H9 (cell line): ENCODE results near the gene RERE. TPM values are rescaled to one million over a fixed set of nuclear protein-coding genes. Genes with fewer than 3 reads are reported as not detected.

Experiments
- DNase-seq: peaks from one replicate; pipeline ENCODE4 v3.0.0-alpha.2; 2017
- H2AFZ ChIP-seq: one replicate; pipeline ENCODE4 v1.6.1; 2013; ENCODE audit warnings: mild to moderate bottlenecking, low read length, control low read depth, moderate library complexity
- H2AK5ac ChIP-seq: 2 replicates; pipeline ENCODE4 v1.6.1; 2013; ENCODE audit warnings: low read length, control low read depth, mixed read lengths; ENCODE audit not compliant: insufficient read length
- H2BK120ac ChIP-seq: one replicate; pipeline ENCODE4 v1.6.1; 2013; ENCODE audit warnings: low read depth, mild to moderate bottlenecking, low read length, control low read depth, inconsistent platforms; ENCODE audit not compliant: poor library complexity, severe bottlenecking
- H2BK12ac ChIP-seq: 2 replicates; pipeline ENCODE4 v1.6.1; 2013; ENCODE audit warnings: low read length, control low read depth, mixed read lengths, low read depth; ENCODE audit not compliant: insufficient read length
- H2BK15ac ChIP-seq: 2 replicates; pipeline ENCODE4 v1.6.1; 2013; ENCODE audit warnings: low read depth, low read length, control low read depth
- H2BK20ac ChIP-seq: one replicate; pipeline ENCODE4 v1.6.1; 2013; ENCODE audit warnings: low read depth, mild to moderate bottlenecking, low read length, control low read depth, inconsistent platforms; ENCODE audit not compliant: poor library complexity, severe bottlenecking
- H2BK5ac ChIP-seq: 2 replicates; pipeline ENCODE4 v1.6.1; 2013; ENCODE audit warnings: low read length, control low read depth, mixed read lengths; ENCODE audit not compliant: insufficient read length
- H3K14ac ChIP-seq: 2 replicates; pipeline ENCODE4 v1.6.1; 2013; ENCODE audit warnings: low read length, control low read depth; ENCODE audit not compliant: insufficient read depth
- H3K18ac ChIP-seq: 2 replicates; pipeline ENCODE4 v1.6.1; 2013; ENCODE audit warnings: low read depth, mild to moderate bottlenecking, mixed read lengths, low read length, control low read depth; ENCODE audit not compliant: insufficient read length
- H3K23ac ChIP-seq: 2 replicates; pipeline ENCODE4 v1.6.1; 2013; ENCODE audit warnings: low read length, control low read depth, mixed read lengths, low read depth; ENCODE audit not compliant: insufficient read length
- H3K23me2 ChIP-seq: 2 replicates; pipeline ENCODE4 v1.6.1; 2013; ENCODE audit warnings: low read depth, mild to moderate bottlenecking, mixed read lengths, low read length, control low read depth; ENCODE audit not compliant: insufficient read length, poor library complexity, severe bottlenecking
- H3K27ac ChIP-seq: 2 replicates; pipeline ENCODE4 v1.5.1; 2013; ENCODE audit warnings: low read length, control low read depth, mixed read lengths, low read depth; ENCODE audit not compliant: insufficient read length
- H3K27me3 ChIP-seq: 2 replicates; pipeline ENCODE4 v1.6.1; 2013; ENCODE audit warnings: low read length, control low read depth, inconsistent platforms; ENCODE audit not compliant: insufficient read depth
- H3K4ac ChIP-seq: 2 replicates; pipeline ENCODE4 v1.6.1; 2013; ENCODE audit warnings: low read depth, mild to moderate bottlenecking, control low read depth, inconsistent platforms, low read length, moderate library complexity
- H3K4me1 ChIP-seq: 2 replicates; pipeline ENCODE4 v1.6.1; 2013; ENCODE audit warnings: low read length, control low read depth, inconsistent platforms; ENCODE audit not compliant: insufficient read depth
- H3K4me2 ChIP-seq: 2 replicates; pipeline ENCODE4 v1.6.1; 2013; ENCODE audit warnings: low read length, control low read depth, mixed read lengths; ENCODE audit not compliant: insufficient read length, insufficient read depth
- H3K56ac ChIP-seq: 2 replicates; pipeline ENCODE4 v1.6.1; 2013; ENCODE audit warnings: low read depth, mild to moderate bottlenecking, mixed read lengths, low read length, control low read depth; ENCODE audit not compliant: insufficient read length
- H3K79me1 ChIP-seq: 2 replicates; pipeline ENCODE4 v1.6.1; 2013; ENCODE audit warnings: low read depth, mild to moderate bottlenecking, moderate library complexity, low read length, control low read depth, inconsistent platforms; ENCODE audit not compliant: insufficient read depth, poor library complexity, severe bottlenecking
- H3K79me2 ChIP-seq: 2 replicates; pipeline ENCODE4 v1.6.1; 2013; ENCODE audit warnings: low read length, control low read depth, inconsistent platforms; ENCODE audit not compliant: insufficient read depth
- H3K9ac ChIP-seq: 2 replicates; pipeline ENCODE4 v1.6.1; 2013; ENCODE audit warnings: low read length, control low read depth, mixed read lengths; ENCODE audit not compliant: insufficient read length; ENCODE audit errors: extremely low read depth
- H3K9me3 ChIP-seq: one replicate; pipeline ENCODE4 v1.6.1; 2013; ENCODE audit warnings: low read depth, low read length, inconsistent platforms; ENCODE audit not compliant: control insufficient read depth
- H3T11ph ChIP-seq: one replicate; pipeline ENCODE4 v1.6.1; 2013; ENCODE audit warnings: mild to moderate bottlenecking, low read length, control low read depth, inconsistent platforms
- H4K20me1 ChIP-seq: one replicate; pipeline ENCODE4 v1.6.1; 2013; ENCODE audit not compliant: control insufficient read depth, insufficient read length, insufficient read depth
- H4K5ac ChIP-seq: 2 replicates; pipeline ENCODE4 v1.6.1; 2013; ENCODE audit warnings: low read depth, mild to moderate bottlenecking, mixed read lengths, low read length, control low read depth; ENCODE audit not compliant: insufficient read length
- H4K8ac ChIP-seq: replicated peaks from 2 replicates; pipeline ENCODE4 v1.6.1; 2013; ENCODE audit warnings: low read length, control low read depth, mixed read lengths, low read depth; ENCODE audit not compliant: insufficient read length
- H4K91ac ChIP-seq: 2 replicates; pipeline ENCODE4 v1.6.1; 2013; ENCODE audit warnings: low read depth, mild to moderate bottlenecking, moderate library complexity, mixed read lengths, low read length, control low read depth; ENCODE audit not compliant: insufficient read length
- H3K27ac Mint-ChIP-seq, 3 experiments: 2 replicates in 2 of 3; 3 replicates in 1 of 3; pipeline ENCODE4 v1.8.0; 2020 to 2021; ENCODE audit warnings: mixed read lengths in 3 of 3, mild to moderate bottlenecking in 1 of 3, moderate library complexity in 1 of 3
- H3K27me3 Mint-ChIP-seq: 2 replicates; pipeline ENCODE4 v1.8.0; 2021; ENCODE audit warnings: low read depth, mild to moderate bottlenecking, moderate library complexity, mixed read lengths
- H3K36me3 Mint-ChIP-seq, 3 experiments: 2 replicates in 2 of 3; 3 replicates in 1 of 3; pipeline ENCODE4 v1.8.0; 2020 to 2021; ENCODE audit warnings: low read depth in 3 of 3, mixed read lengths in 3 of 3; ENCODE audit not compliant: insufficient read depth in 1 of 3
- H3K4me1 Mint-ChIP-seq, 2 experiments: 2 replicates each; pipeline ENCODE4 v1.8.0; 2020; ENCODE audit warnings: mixed read lengths in 2 of 2
- H3K4me3 Mint-ChIP-seq, 2 experiments: 2 replicates in 1 of 2; 3 replicates in 1 of 2; pipeline ENCODE4 v1.8.0; 2020 to 2021; ENCODE audit warnings: mild to moderate bottlenecking in 2 of 2, mixed read lengths in 2 of 2, moderate library complexity in 1 of 2
- H3K9me3 Mint-ChIP-seq, 2 experiments: 2 replicates in 1 of 2; 3 replicates in 1 of 2; pipeline ENCODE4 v1.8.0; 2020; ENCODE audit warnings: mild to moderate bottlenecking in 2 of 2, mixed read lengths in 2 of 2, moderate library complexity in 1 of 2
- CTCF ChIP-seq: fragments of 200-600 bp; sonication (generic); conservative IDR thresholded peaks from 3 replicates; pipeline ENCODE4 v1.8.0; 2021; ENCODE audit warnings: antibody characterized with exemption, mild to moderate bottlenecking
- WGBS: extraction: QIAGEN DNeasy Blood & Tissue Kit; methylation state at CpG from one replicate; pipeline ENCODE4 v1.1.7; 2013; ENCODE audit warnings: missing lambda C conversion rate, low lambda C conversion rate, mixed read lengths; ENCODE audit not compliant: insufficient read length; ENCODE audit errors: extremely low coverage; 5-methylcytosine and 5-hydroxymethylcytosine counted together
- total RNA-seq: library from RNA; stranded (reverse); gene quantifications from 2 replicates; pipeline ENCODE4 v1.2.1, GENCODE V29; 2021

The RERE gene
- total RNA-seq, 1 experiment from 2014 or later, result 103 TPM

DNA sequence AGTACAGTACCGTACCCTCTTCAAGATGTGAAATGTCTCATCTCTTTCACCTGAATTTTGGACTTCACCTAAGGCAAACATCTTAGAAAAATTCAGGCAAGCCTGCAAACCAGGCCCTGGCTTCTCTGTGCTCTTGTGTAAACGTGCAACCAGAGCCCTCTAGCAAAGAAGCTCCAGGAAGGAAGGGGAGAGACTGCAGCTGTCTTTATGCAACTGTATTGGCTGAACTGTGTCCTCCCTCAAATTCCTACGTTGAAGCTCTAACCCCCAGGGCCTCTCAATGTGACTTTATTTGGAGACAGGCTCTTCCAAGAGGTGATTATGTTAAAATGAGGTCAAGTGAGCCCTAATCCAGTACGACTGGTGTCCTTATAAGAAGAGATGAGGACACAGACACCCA, 439.3 kb downstream of the RERE start:
- H3K18ac ChIP-seq, result no peak overlapping the region
- H4K20me1 ChIP-seq, result no peaks in the 10 kb centered on the region
- no peak for TF ChIP-seq CTCF
- H2BK120ac ChIP-seq, result no peak overlapping the region
- H3K56ac ChIP-seq, result no peak overlapping the region
- no peak overlapping the region for H2BK5ac ChIP-seq
- no peak overlapping the region for H3K9ac ChIP-seq
- H3T11ph ChIP-seq, result no peak overlapping the region
- Mint-ChIP-seq H3K27me3 (no peaks in the 10 kb centered on the region), H3K36me3 (peaks cover 3 to 5% (median 5%) of the 10 kb centered on the region in 3 experiments; a peak in 4 of 7 replicates), H3K9me3 (no peaks in the 10 kb centered on the region), H3K4me1 (peaks cover 66 to 69% of the 10 kb centered on the region in 2 experiments), H3K4me3 (no peak overlapping the region), H3K27ac (peak overlapping the region; percentile 87 to 89 (median 87); a peak in 4 of 7 replicates)
- H3K9me3 ChIP-seq, result no peaks in the 10 kb centered on the region
- H4K5ac ChIP-seq, result no peak overlapping the region
- no peak overlapping the region for H2AK5ac ChIP-seq
- DNase-seq, result no peak
- H3K27me3 ChIP-seq, result no peaks in the 10 kb centered on the region
- no peak overlapping the region for H3K27ac ChIP-seq
- no CpG with 5 or more reads among the region's 4 CpGs for WGBS
- H3K4me1 ChIP-seq, result peaks cover 3% of the 10 kb centered on the region; the same call in 1 of the 2 replicates
- no peak overlapping the region for H2BK15ac ChIP-seq
- H3K23me2 ChIP-seq, result no peaks in the 10 kb centered on the region
- H3K79me2 ChIP-seq, result no peaks in the 10 kb centered on the region; the same call in 1 of the 2 replicates
- H2BK12ac ChIP-seq, result no peak overlapping the region
- no peak overlapping the region for H3K4me2 ChIP-seq
- no peak overlapping the region for H2AFZ ChIP-seq
- no peak overlapping the region for H4K8ac ChIP-seq
- no peak overlapping the region for H3K23ac ChIP-seq
- H3K14ac ChIP-seq, result no peak overlapping the region
- H3K4ac ChIP-seq, result no peak overlapping the region
- no peak overlapping the region for H2BK20ac ChIP-seq
- peaks cover 9% of the 10 kb centered on the region for H3K79me1 ChIP-seq
- no peak overlapping the region for H4K91ac ChIP-seq
